Kidney (tissue), 14 donors: Measurements from ENCODE around the gene HOXA2. TPM values are rescaled to one million over a fixed set of nuclear protein-coding genes. Genes with fewer than 3 reads are reported as not detected.

ENCODE experiments used
- DNase-seq, 5 donors: peaks; one replicate each; pipeline ENCODE4 v3.0.0-alpha.2; 2013 to 2020
- FAIRE-seq: peaks from 2 replicates; lab custom pipeline; 2012; peaks lifted over from hg19 to GRCh38; lab: Jason Lieb, UNC
- H3K27ac ChIP-seq, 2 donors: one replicate each; pipeline ENCODE4 v1.7.0; 2013; ENCODE audit warnings: low read depth in 2 of 2, low read length in 2 of 2, inconsistent platforms in 1 of 2
- H3K27me3 ChIP-seq: one replicate; pipeline ENCODE4 v1.7.1; 2013; ENCODE audit warnings: low read length, inconsistent platforms; ENCODE audit not compliant: control insufficient read depth, insufficient read depth
- H3K36me3 ChIP-seq, 3 donors: one replicate each; pipeline versions ENCODE4 v1.7.0 to v1.7.1; 2013; ENCODE audit warnings: low read length in 3 of 3, control low read depth in 1 of 3, inconsistent platforms in 1 of 3; ENCODE audit not compliant: insufficient read depth in 3 of 3, control insufficient read depth in 2 of 3
- H3K4me1 ChIP-seq, 3 donors: one replicate each; pipeline versions ENCODE4 v1.7.0 to v1.7.1; 2013; ENCODE audit warnings: low read length in 3 of 3, inconsistent platforms in 1 of 3, low read depth in 1 of 3; ENCODE audit not compliant: control insufficient read depth in 2 of 3, insufficient read depth in 2 of 3
- H3K4me3 ChIP-seq, 3 donors: one replicate each; pipeline versions ENCODE4 v1.7.0 to v1.8.1; 2013; ENCODE audit warnings: low read length in 3 of 3, control low read depth in 1 of 3, inconsistent platforms in 1 of 3
- H3K9ac ChIP-seq, 3 donors: one replicate each; pipeline versions ENCODE4 v1.7.0 to v1.7.1; 2013; ENCODE audit warnings: low read length in 3 of 3, control low read depth in 1 of 3, inconsistent platforms in 1 of 3
- H3K9me3 ChIP-seq, 3 donors: one replicate each; pipeline versions ENCODE4 v1.7.0 to v1.7.1; 2013; ENCODE audit warnings: low read length in 3 of 3, control low read depth in 1 of 3, inconsistent platforms in 1 of 3; ENCODE audit not compliant: control insufficient read depth in 2 of 3, insufficient read depth in 1 of 3
- CTCF ChIP-seq: IDR thresholded peaks from 3 replicates; pipeline ENCODE4 v1.5.1; 2012; ENCODE audit warnings: mild to moderate bottlenecking, moderate library complexity, borderline replicate concordance; ENCODE audit not compliant: insufficient read depth; ENCODE audit errors: extremely low read depth
- intact Hi-C: fragments of 100-400 bp; cut with DNase I; formaldehyde crosslinking; loops from one replicate; pipeline ENCODE4 v1.11.1; 2022
- polyA plus RNA-seq: library from polyadenylated mRNA; stranded (reverse); fragments of 350-450 nt; fragmentation: Illumina TruSeq; extraction: RNeasy Lipid Tissue Mini Kit (QIAGEN cat#74804); gene quantifications from one replicate; pipeline ENCODE4 v1.2.3, GENCODE V29; 2014; ENCODE audit warnings: low read depth, low replicate concordance; ENCODE audit not compliant: insufficient read depth
- total RNA-seq: library from RNA; stranded (reverse); fragmentation: NEBNext Ultra II Directional; extraction: Animal tissue kit (Norgen Biotek cat#: 25700); gene quantifications from one replicate; pipeline ENCODE4 v1.2.1, GENCODE V29; 2021
- donor health status: control.
- donor health status: control.
- donor health status: control.
- donor health status: control.
- donor health status: control.
- donor health status: DM: yes; HTN: yes; CAD: no.
- donor health status: Normal renal cell carcinoma (clear cell type).

The HOXA2 gene
- total and polyA plus RNA-seq, 2 donors from 2014 or later: 1.3 to 2.9 TPM

- Histone ChIP-seq H3K4me1 (peaks cover 32 to 39% (median 32%) of the 10 kb centered on the region in 3 donors), H3K9ac (peak overlapping the region in 2 of 3 donors; percentile 40 to 81), H3K27ac (peak overlapping the region; percentile 88), H3K9me3 (no peaks in the 10 kb centered on the region), H3K27me3 (no peaks in the 10 kb centered on the region), H3K36me3 (peaks cover 0 to 2% (median 0%) of the 10 kb centered on the region in 3 donors), H3K4me3 (peak overlapping the region; percentile 59 to 75 (median 70))
- intact Hi-C loops: no loop called here
- peak in 2 of 5 donors; percentile 42 to 58 for DNase-seq
- FAIRE-seq: no peak
- no peak for TF ChIP-seq CTCF
These were observed 22.6 kb upstream of the HOXA2 start for GRCh38 chr7:27124902-27125689.

- FAIRE-seq (no peak), DNase-seq (peak in 4 of 5 donors; percentile 68 to 91 (median 83))
- intact Hi-C loops: no loop called here
- Histone ChIP-seq H3K27me3 (no peaks in the 10 kb centered on the region), H3K9ac (peak overlapping the region in 2 of 3 donors; percentile 81 to 84), H3K4me1 (peaks cover 36 to 47% (median 38%) of the 10 kb centered on the region in 3 donors), H3K9me3 (no peaks in the 10 kb centered on the region), H3K4me3 (peak overlapping the region; percentile 59 to 75 (median 70)), H3K36me3 (peaks cover 0 to 2% (median 0%) of the 10 kb centered on the region in 3 donors), H3K27ac (peak overlapping the region; percentile 88)
- no peak for TF ChIP-seq CTCF
These were observed 21.8 kb upstream of the HOXA2 start for GRCh38 chr7:27124096-27124901.

GRCh38 chr7:27123477-27124053 lies 21.1 kb upstream of the HOXA2 start:
- peak overlapping the region; percentile 64 to 84 (median 81) for H3K9ac ChIP-seq
- intact Hi-C loops: no loop called here
- peak overlapping the region; percentile 59 to 75 (median 70) for H3K4me3 ChIP-seq
- peak in 3 of 5 donors; percentile 37 to 74 (median 58) for DNase-seq
- H3K9me3 ChIP-seq: no peaks in the 10 kb centered on the region
- H3K27me3 ChIP-seq: no peaks in the 10 kb centered on the region
- no peak for FAIRE-seq
- TF ChIP-seq CTCF: no peak
- H3K4me1 ChIP-seq: peaks cover 37 to 51% (median 37%) of the 10 kb centered on the region in 3 donors
- H3K27ac ChIP-seq: peak overlapping the region; percentile 88
- H3K36me3 ChIP-seq: peaks cover 0 to under 1% (median 0%) of the 10 kb centered on the region in 3 donors
